Loucy (cell line): ENCODE data around the gene TBC1D22A.

Experiments used
- EZH2phosphoT487 ChIP-seq: fragments of 200-600 bp; IDR thresholded peaks from 2 replicates; pipeline ENCODE4 v1.6.1; 2018; ENCODE audit warnings: antibody characterized with exemption, mild to moderate bottlenecking, moderate library complexity, borderline replicate concordance
- TF ChIP-seq, protein P1 (sequence below): fragments of 200-600 bp; sonication (generic); conservative IDR thresholded peaks from 2 replicates; pipeline ENCODE4 v1.5.1; 2014; ENCODE audit warnings: mild to moderate bottlenecking, antibody characterized with exemption, low read length

DNA sequence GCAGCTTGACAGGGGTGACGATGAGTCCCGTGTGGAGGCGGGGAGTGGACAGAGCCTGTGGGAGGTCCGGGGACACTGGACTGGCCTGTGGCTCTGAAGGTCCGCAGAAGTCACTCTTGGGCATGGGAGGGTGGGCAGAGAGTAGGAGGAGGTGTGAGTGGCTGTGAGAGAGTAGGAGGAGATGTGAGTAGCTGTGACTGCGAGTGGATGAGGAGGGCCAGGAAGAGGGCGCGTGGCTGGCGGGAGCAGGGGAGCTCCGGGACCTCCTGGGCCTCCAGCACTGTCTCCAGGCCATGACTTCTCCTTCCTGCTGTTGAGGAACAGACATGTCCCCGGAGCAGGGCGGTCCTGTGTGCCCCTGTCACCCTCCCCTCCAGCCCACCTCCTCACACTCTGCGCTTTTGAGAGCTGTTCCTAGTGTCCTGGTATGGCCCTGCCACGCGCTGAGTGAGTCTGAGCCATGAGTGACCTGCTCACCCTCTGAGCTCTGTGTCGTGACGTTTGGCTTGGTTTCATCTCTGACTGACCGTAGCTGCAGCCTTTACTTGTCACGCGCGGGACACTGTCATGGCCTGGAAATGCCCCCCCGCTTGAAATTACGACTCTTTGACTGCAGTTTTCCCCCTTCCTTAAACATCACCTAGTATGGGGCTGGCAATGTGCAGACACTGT, 391.5 kb downstream of the TBC1D22A start:
- TF ChIP-seq, protein P1, sequence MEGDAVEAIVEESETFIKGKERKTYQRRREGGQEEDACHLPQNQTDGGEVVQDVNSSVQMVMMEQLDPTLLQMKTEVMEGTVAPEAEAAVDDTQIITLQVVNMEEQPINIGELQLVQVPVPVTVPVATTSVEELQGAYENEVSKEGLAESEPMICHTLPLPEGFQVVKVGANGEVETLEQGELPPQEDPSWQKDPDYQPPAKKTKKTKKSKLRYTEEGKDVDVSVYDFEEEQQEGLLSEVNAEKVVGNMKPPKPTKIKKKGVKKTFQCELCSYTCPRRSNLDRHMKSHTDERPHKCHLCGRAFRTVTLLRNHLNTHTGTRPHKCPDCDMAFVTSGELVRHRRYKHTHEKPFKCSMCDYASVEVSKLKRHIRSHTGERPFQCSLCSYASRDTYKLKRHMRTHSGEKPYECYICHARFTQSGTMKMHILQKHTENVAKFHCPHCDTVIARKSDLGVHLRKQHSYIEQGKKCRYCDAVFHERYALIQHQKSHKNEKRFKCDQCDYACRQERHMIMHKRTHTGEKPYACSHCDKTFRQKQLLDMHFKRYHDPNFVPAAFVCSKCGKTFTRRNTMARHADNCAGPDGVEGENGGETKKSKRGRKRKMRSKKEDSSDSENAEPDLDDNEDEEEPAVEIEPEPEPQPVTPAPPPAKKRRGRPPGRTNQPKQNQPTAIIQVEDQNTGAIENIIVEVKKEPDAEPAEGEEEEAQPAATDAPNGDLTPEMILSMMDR: no peak
- TF ChIP-seq EZH2phosphoT487: no peak
